Type B pancreatic cell (in vitro differentiated cells): ENCODE data around the gene SSR1. TPM values are rescaled to one million over a fixed set of nuclear protein-coding genes. Genes with fewer than 3 reads are reported as not detected.

Experiments
- DNase-seq: peaks from one replicate; pipeline ENCODE4 v3.0.0; 2021; ENCODE audit warnings: mixed read lengths; ENCODE audit not compliant: unreplicated experiment; ENCODE audit errors: extremely low spot score
- H3K27ac Mint-ChIP-seq: 2 replicates; pipeline ENCODE4 v1.8.0; 2021; ENCODE audit warnings: mild to moderate bottlenecking, mixed read lengths
- H3K27me3 Mint-ChIP-seq: 2 replicates; pipeline ENCODE4 v1.8.0; 2021; ENCODE audit warnings: mixed read lengths
- H3K36me3 Mint-ChIP-seq: 2 replicates; pipeline ENCODE4 v1.8.0; 2021; ENCODE audit warnings: mixed read lengths
- H3K4me1 Mint-ChIP-seq: one replicate; pipeline ENCODE4 v1.8.0; 2021; ENCODE audit warnings: mixed read lengths; ENCODE audit not compliant: unreplicated experiment
- H3K4me3 Mint-ChIP-seq: 2 replicates; pipeline ENCODE4 v1.8.0; 2021; ENCODE audit warnings: mild to moderate bottlenecking, mixed read lengths
- H3K9me3 Mint-ChIP-seq: 2 replicates; pipeline ENCODE4 v1.8.0; 2021; ENCODE audit warnings: mixed read lengths
- CTCF ChIP-seq: fragments of 200-600 bp; sonication (generic); conservative IDR thresholded peaks from 2 replicates; pipeline ENCODE4 v1.5.0; 2021; ENCODE audit warnings: antibody characterized with exemption, mild to moderate bottlenecking
- total RNA-seq: library from RNA; stranded (reverse); gene quantifications from 2 replicates; pipeline ENCODE4 v1.2.1, GENCODE V29; 2021; ENCODE audit warnings: low replicate concordance

SSR1 gene
- total RNA-seq, 1 donor from 2014 or later: 124 TPM

GRCh38 chr6:7219310-7219709, 93.7 kb downstream of the SSR1 start:
- Mint-ChIP-seq H3K27me3 (no peaks in the 10 kb centered on the region), H3K27ac (no peak overlapping the region), H3K36me3 (peaks cover 28% of the 10 kb centered on the region), H3K4me1 (peaks cover 22% of the 10 kb centered on the region), H3K9me3 (no peaks in the 10 kb centered on the region), H3K4me3 (no peak overlapping the region)
- no peak for DNase-seq
- TF ChIP-seq CTCF: no peak

DNA sequence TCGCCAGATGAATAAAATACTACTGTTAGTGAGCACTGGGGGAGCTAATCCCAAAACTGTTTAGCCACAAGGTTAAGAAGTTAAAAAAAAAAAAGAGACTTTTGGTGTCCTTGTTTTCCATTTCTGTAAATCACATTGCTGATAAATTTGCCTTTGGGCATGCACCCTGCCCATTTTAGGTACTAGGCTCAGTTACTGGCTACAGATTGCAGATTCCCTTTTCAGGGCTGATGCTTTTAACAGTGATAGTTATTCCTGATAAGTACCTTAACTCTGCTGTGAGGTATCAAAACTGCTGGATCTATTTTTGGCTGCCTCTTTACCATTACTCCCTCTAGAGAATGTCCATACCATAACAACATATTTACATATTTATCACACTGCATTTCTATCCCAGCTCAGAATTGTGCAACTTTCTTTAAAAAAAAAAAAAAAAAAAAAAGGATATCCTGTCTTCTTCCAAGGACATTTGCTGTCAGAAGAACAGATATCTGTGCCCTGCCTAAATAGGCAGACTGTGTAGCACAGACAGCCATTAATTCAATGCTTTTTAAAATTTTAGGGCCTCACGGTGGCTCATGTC, 94.5 kb downstream of the SSR1 start:
- Mint-ChIP-seq H3K9me3 (no peaks in the 10 kb centered on the region), H3K27me3 (no peaks in the 10 kb centered on the region), H3K4me1 (peaks cover 22% of the 10 kb centered on the region), H3K27ac (no peak overlapping the region), H3K4me3 (no peak overlapping the region), H3K36me3 (peaks cover 27% of the 10 kb centered on the region)
- DNase-seq: no peak
- TF ChIP-seq CTCF: peak; percentile 29

Other genes starting within 250 kb of the SSR1 start
- 43.9 and 67.0 TPM in 2 replicates for gene RREB1, start 205.2 kb downstream of the SSR1 start, total RNA-seq
- 0.19 TPM in 1 of 2 replicates, not detected in the other for gene CAGE1, start 76.5 kb upstream of the SSR1 start, total RNA-seq
- 20.1 and 24.0 TPM in 2 replicates for gene RIOK1, start 76.6 kb upstream of the SSR1 start, total RNA-seq
- gene DSP, start 228.5 kb upstream of the SSR1 start, total RNA-seq: 210 and 517 TPM in 2 replicates